HUES64 (cell line): ENCODE data around the gene ITGB5.

ENCODE experiments used
- H3K27ac ChIP-seq: 2 replicates; pipeline ENCODE4 v1.7.0; 2013; ENCODE audit warnings: low read depth, low read length, inconsistent platforms
- H3K27me3 ChIP-seq: 2 replicates; pipeline ENCODE4 v1.6.1; 2013; ENCODE audit warnings: mild to moderate bottlenecking, low read length; ENCODE audit not compliant: insufficient read depth
- H3K36me3 ChIP-seq: 2 replicates; pipeline ENCODE4 v1.6.1; 2013; ENCODE audit warnings: mild to moderate bottlenecking, low read length; ENCODE audit not compliant: insufficient read depth
- H3K4me1 ChIP-seq: 2 replicates; pipeline ENCODE4 v1.6.1; 2013; ENCODE audit warnings: mild to moderate bottlenecking, low read length, moderate library complexity; ENCODE audit not compliant: insufficient read depth
- H3K4me3 ChIP-seq: 2 replicates; pipeline ENCODE4 v1.5.1; 2013; ENCODE audit warnings: mild to moderate bottlenecking, low read length, moderate library complexity
- H3K9ac ChIP-seq: 2 replicates; pipeline ENCODE4 v1.6.1; 2013; ENCODE audit warnings: mild to moderate bottlenecking, low read depth, low read length
- H3K9me3 ChIP-seq: 2 replicates; pipeline ENCODE4 v1.6.1; 2013; ENCODE audit warnings: low read depth, low read length; ENCODE audit not compliant: insufficient read depth
- WGBS: fragments of 150-250, 120-280 bp; methylation state at CpG from one replicate; pipeline ENCODE4 v1.1.7; 2013; ENCODE audit warnings: missing lambda C conversion rate; 5-methylcytosine and 5-hydroxymethylcytosine counted together

Gene ITGB5

GRCh38 chr3:124858275-124858674 is 28.9 kb downstream of the ITGB5 start:
- Histone ChIP-seq H3K4me1 (peaks cover 21% of the 10 kb centered on the region; the same call in 1 of the 2 replicates), H3K4me3 (no peak overlapping the region), H3K27ac (no peak overlapping the region), H3K9me3 (no peaks in the 10 kb centered on the region), H3K36me3 (peaks cover 68% of the 10 kb centered on the region), H3K27me3 (no peaks in the 10 kb centered on the region), H3K9ac (no peak overlapping the region)
- WGBS: 91% methylated on average over 1 of the region's 1 CpG

- no peak overlapping the region for H3K9ac ChIP-seq
- H3K36me3 ChIP-seq: peaks cover 59% of the 10 kb centered on the region
- 100% methylated on average over 2 of the region's 2 CpGs for WGBS
- no peak overlapping the region for H3K27ac ChIP-seq
- peaks cover 28% of the 10 kb centered on the region for H3K4me1 ChIP-seq
- no peaks in the 10 kb centered on the region for H3K9me3 ChIP-seq
- H3K27me3 ChIP-seq: no peaks in the 10 kb centered on the region
- H3K4me3 ChIP-seq: no peak overlapping the region
Observed at GRCh38 chr3:124856677-124857076, 30.5 kb downstream of the ITGB5 start.

- no peak overlapping the region for H3K9ac ChIP-seq
- H3K9me3 ChIP-seq: no peaks in the 10 kb centered on the region
- H3K36me3 ChIP-seq: peaks cover 57% of the 10 kb centered on the region
- 82% methylated on average over 1 of the region's 1 CpG for WGBS
- no peaks in the 10 kb centered on the region for H3K27me3 ChIP-seq
- H3K27ac ChIP-seq: no peak overlapping the region
- H3K4me3 ChIP-seq: no peak overlapping the region
- peaks cover 20% of the 10 kb centered on the region for H3K4me1 ChIP-seq
Observed at GRCh38 chr3:124854009-124854408, 33.2 kb downstream of the ITGB5 start.

GRCh38 chr3:124853446-124853845 is 33.7 kb downstream of the ITGB5 start:
- H3K4me3 ChIP-seq: no peak overlapping the region
- WGBS: 94% methylated on average over 3 of the region's 3 CpGs
- H3K27me3 ChIP-seq: no peaks in the 10 kb centered on the region
- no peaks in the 10 kb centered on the region for H3K9me3 ChIP-seq
- H3K36me3 ChIP-seq: peaks cover 54% of the 10 kb centered on the region
- no peak overlapping the region for H3K27ac ChIP-seq
- peaks cover 17% of the 10 kb centered on the region for H3K4me1 ChIP-seq
- H3K9ac ChIP-seq: no peak overlapping the region

- peaks cover 17% of the 10 kb centered on the region for H3K4me1 ChIP-seq
Observed at GRCh38 chr3:124851905-124852304, 35.3 kb downstream of the ITGB5 start.

DNA sequence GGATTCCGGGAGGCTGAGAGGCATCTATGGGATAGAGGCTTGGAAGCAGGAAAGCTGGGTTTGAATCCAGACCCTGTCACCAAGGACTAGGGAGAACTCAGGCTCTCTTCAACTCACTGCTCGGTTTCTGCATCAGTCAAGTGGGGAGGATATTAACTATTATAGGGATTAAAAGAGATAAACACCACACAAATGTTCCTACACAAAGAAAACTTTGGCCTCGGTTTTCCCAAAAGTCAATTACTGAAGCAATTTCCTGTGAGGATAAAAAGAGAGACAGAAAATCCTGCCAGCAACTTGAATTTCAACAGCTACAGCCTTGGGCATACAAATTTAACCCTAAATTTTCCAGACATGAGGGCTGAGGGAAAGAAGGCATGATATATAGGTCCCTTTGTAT is 36.0 kb downstream of the ITGB5 start:
- H3K36me3 ChIP-seq: peaks cover 58% of the 10 kb centered on the region
- 87% methylated on average over 2 of the region's 3 CpGs for WGBS
- peaks cover 17% of the 10 kb centered on the region for H3K4me1 ChIP-seq

More at GRCh38 chr3:124851905-124852304, 35.3 kb downstream of the ITGB5 start:
- whole genome bisulfite sequencing: 84% methylated on average over 12 of the region's 12 CpGs
- Histone ChIP-seq H3K9me3 (no peaks in the 10 kb centered on the region), H3K27ac (no peak overlapping the region), H3K4me3 (no peak overlapping the region), H3K27me3 (no peaks in the 10 kb centered on the region), H3K36me3 (peaks cover 59% of the 10 kb centered on the region), H3K9ac (no peak overlapping the region)

DNA sequence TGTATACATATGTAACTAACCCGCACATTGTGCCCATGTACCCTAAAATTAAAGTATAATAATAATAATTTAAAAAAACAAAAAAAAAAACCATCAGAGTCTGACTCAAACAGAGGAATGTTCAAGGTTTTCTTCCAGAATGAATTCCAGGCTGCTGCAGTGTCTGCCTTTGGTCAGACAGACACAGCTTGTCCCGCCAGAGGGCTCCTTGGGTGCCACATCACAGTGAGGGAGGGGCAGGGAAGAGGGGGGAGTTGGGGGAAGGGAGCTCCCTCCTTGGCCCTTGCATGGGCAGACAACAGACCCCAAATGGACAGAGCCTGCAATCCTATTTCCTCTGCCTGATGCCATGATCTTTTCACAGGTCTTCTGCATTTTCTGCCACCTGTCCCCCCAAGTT is 36.5 kb downstream of the ITGB5 start:
- peaks cover 58% of the 10 kb centered on the region for H3K36me3 ChIP-seq
- no peak overlapping the region for H3K9ac ChIP-seq

More for the DNA sequence above, 36.0 kb downstream of the ITGB5 start:
- Histone ChIP-seq H3K9ac (no peak overlapping the region), H3K27ac (no peak overlapping the region), H3K4me3 (no peak overlapping the region), H3K9me3 (no peaks in the 10 kb centered on the region), H3K27me3 (no peaks in the 10 kb centered on the region)

DNA sequence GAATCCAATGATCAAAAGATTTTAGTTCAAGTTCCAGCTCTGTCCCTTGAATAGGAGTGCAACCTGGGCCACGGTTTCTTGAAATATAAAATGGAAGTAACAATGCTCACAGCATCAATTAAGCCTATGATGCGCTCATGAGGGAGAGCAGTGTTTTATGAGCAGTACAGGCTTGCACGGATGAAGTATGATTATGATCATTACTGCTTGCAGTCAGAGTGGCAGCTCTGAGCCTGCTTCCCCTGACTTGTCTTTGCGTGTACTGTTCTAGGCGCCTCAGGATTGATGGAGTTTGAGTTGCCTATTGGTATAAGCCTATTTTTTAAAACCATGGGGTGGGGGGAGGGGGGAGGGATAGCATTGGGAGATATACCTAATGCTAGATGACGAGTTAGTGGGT is 37.0 kb downstream of the ITGB5 start:
- no peaks in the 10 kb centered on the region for H3K9me3 ChIP-seq
- H3K4me1 ChIP-seq: peaks cover 17% of the 10 kb centered on the region
- H3K27me3 ChIP-seq: no peaks in the 10 kb centered on the region
- H3K9ac ChIP-seq: no peak overlapping the region
- WGBS: 94% methylated on average over 5 of the region's 6 CpGs
- peaks cover 58% of the 10 kb centered on the region for H3K36me3 ChIP-seq
- no peak overlapping the region for H3K4me3 ChIP-seq
- H3K27ac ChIP-seq: no peak overlapping the region

More for the DNA sequence above, 36.5 kb downstream of the ITGB5 start:
- whole genome bisulfite sequencing: 73% methylated on average over 2 of the region's 2 CpGs
- Histone ChIP-seq H3K27ac (no peak overlapping the region), H3K27me3 (no peaks in the 10 kb centered on the region), H3K4me3 (no peak overlapping the region), H3K9me3 (no peaks in the 10 kb centered on the region), H3K4me1 (peaks cover 17% of the 10 kb centered on the region)

- Histone ChIP-seq H3K36me3 (peaks cover 45% of the 10 kb centered on the region), H3K27me3 (no peaks in the 10 kb centered on the region), H3K27ac (no peak overlapping the region), H3K9ac (no peak overlapping the region), H3K9me3 (no peaks in the 10 kb centered on the region), H3K4me1 (peaks cover 17% of the 10 kb centered on the region), H3K4me3 (no peak overlapping the region)
- 95% methylated on average over 9 of the region's 9 CpGs for WGBS
Observed at GRCh38 chr3:124848300-124848699, 38.9 kb downstream of the ITGB5 start.

DNA sequence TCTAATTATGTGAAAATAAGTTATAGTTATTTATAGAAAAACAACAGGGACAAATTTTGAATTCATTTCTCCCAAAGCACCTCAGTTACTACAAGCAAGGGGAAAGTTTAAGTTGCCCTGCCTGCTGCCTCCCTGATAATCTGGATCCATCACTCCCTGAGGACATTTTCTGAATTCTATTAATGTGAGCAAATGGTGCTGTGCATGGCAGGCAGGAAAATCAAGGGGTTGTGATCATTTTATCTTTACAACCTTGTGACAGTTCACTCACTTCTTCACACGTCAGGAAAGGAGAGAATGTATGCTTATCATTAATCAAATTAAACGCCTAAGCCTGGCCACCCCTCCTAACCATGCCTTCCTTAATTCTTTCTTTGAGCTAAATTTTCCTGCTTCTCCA is 39.3 kb downstream of the ITGB5 start:
- Histone ChIP-seq H3K27me3 (no peaks in the 10 kb centered on the region), H3K9me3 (no peaks in the 10 kb centered on the region), H3K27ac (no peak overlapping the region), H3K36me3 (peaks cover 48% of the 10 kb centered on the region), H3K9ac (no peak overlapping the region), H3K4me3 (no peak overlapping the region), H3K4me1 (peaks cover 17% of the 10 kb centered on the region)
- WGBS: 85% methylated on average over 2 of the region's 2 CpGs

- no peak overlapping the region for H3K4me3 ChIP-seq
- no peaks in the 10 kb centered on the region for H3K9me3 ChIP-seq
- H3K4me1 ChIP-seq: peaks cover 13% of the 10 kb centered on the region
- no peak overlapping the region for H3K27ac ChIP-seq
- no peaks in the 10 kb centered on the region for H3K27me3 ChIP-seq
- peaks cover 56% of the 10 kb centered on the region for H3K36me3 ChIP-seq
- 82% methylated on average over 1 of the region's 1 CpG for WGBS
- H3K9ac ChIP-seq: no peak overlapping the region
Observed at GRCh38 chr3:124847051-124847450, 40.1 kb downstream of the ITGB5 start.

GRCh38 chr3:124846189-124846588 is 41.0 kb downstream of the ITGB5 start:
- no peak overlapping the region for H3K27ac ChIP-seq
- peaks cover 65% of the 10 kb centered on the region for H3K36me3 ChIP-seq
- no peaks in the 10 kb centered on the region for H3K9me3 ChIP-seq
- 95% methylated on average over 2 of the region's 2 CpGs for whole genome bisulfite sequencing
- H3K4me1 ChIP-seq: peaks cover 5% of the 10 kb centered on the region
- H3K9ac ChIP-seq: no peak overlapping the region
- H3K27me3 ChIP-seq: no peaks in the 10 kb centered on the region
- no peak overlapping the region for H3K4me3 ChIP-seq
